Vagina (tissue), 2 donors: ENCODE results near the gene PRKCB. TPM values are rescaled to one million over a fixed set of nuclear protein-coding genes. Genes with fewer than 3 reads are reported as not detected.

ENCODE experiments used
- DNase-seq, 2 donors: peaks; one replicate each; pipeline ENCODE4 v3.0.0-alpha.2; 2017; ENCODE audit errors: extremely low spot score in 2 of 2
- H3K27ac ChIP-seq: fragments of 200-600 bp; sonication (generic); one replicate; pipeline ENCODE4 v1.5.1; 2019
- H3K27me3 ChIP-seq: fragments of 200-600 bp; sonication (generic); one replicate; pipeline ENCODE4 v1.5.1; 2019
- H3K36me3 ChIP-seq, 2 donors: fragments of 200-600 bp; sonication (generic); one replicate each; pipeline ENCODE4 v1.5.1; 2017 to 2019
- H3K4me1 ChIP-seq: fragments of 200-600 bp; sonication (generic); one replicate; pipeline ENCODE4 v1.5.1; 2019
- H3K4me3 ChIP-seq, 2 donors: fragments of 200-600 bp; sonication (generic); 1 replicate in 1 of 2; 2 replicates in 1 of 2; pipeline ENCODE4 v1.5.1; 2016 to 2019
- H3K9me3 ChIP-seq: fragments of 200-600 bp; sonication (generic); one replicate; pipeline ENCODE4 v1.5.1; 2019
- CTCF ChIP-seq, 3 experiments: fragments of 450-650 bp in 2 of 3; fragments of 200-600 bp in 1 of 3; sonication (generic) in 1 of 3; IDR thresholded peaks; one replicate each; pipeline ENCODE4 v1.5.1; 2017 to 2019; ENCODE audit warnings: antibody characterized with exemption in 3 of 3, mild to moderate bottlenecking in 2 of 3, moderate library complexity in 2 of 3
- POLR2A ChIP-seq, 2 donors: fragments of 450-650 bp; IDR thresholded peaks; one replicate each; pipeline ENCODE4 v1.6.1; 2017; ENCODE audit warnings: antibody characterized with exemption in 2 of 2, mild to moderate bottlenecking in 2 of 2, moderate library complexity in 2 of 2
- POLR2AphosphoS5 ChIP-seq, 2 donors: sonication (generic); formaldehyde crosslinking; IDR thresholded peaks; one replicate each; pipeline ENCODE4 v1.9.0; 2017; ENCODE audit warnings: antibody characterized with exemption in 2 of 2, mild to moderate bottlenecking in 2 of 2, low read depth in 1 of 2; ENCODE audit not compliant: insufficient read depth in 1 of 2
- intact Hi-C: fragments of 100-400 bp; cut with DNase I; formaldehyde crosslinking; loops from one replicate; pipeline ENCODE4 v1.15.1; 2023
- total RNA-seq: library from RNA; depleted of rRNA; stranded (reverse); fragments of >200 nt; gene quantifications from one replicate; pipeline ENCODE4 v1.2.3, GENCODE V29; 2016

PRKCB gene
- total RNA-seq, 1 donor from 2014 or later: 9.1 TPM

GRCh38 chr16:24035127-24035842 is 199.5 kb downstream of the PRKCB start:
- DNase-seq: no peak
- Histone ChIP-seq H3K9me3 (no peaks in the 10 kb centered on the region), H3K27me3 (no peaks in the 10 kb centered on the region), H3K27ac (no peak overlapping the region), H3K4me3 (no peak overlapping the region), H3K4me1 (no peaks in the 10 kb centered on the region), H3K36me3 (no peaks in the 10 kb centered on the region)
- intact Hi-C loops: loop anchor here (2.0 to 5.0 kb wide), 2 partner anchors 66 to 233 kb away; no protein-coding TSS in a partner anchor
- TF ChIP-seq POLR2A (IDR thresholded peaks at IDR 0.05) (no peak), CTCF (IDR thresholded peaks at IDR 0.05) (no peak), POLR2AphosphoS5 (IDR thresholded peaks at IDR 0.05; ENCODE audit: insufficient read depth in 1 of 2, low read depth in 1 of 2) (no peak)

GRCh38 chr16:24036038-24036543 is 200.3 kb downstream of the PRKCB start:
- TF ChIP-seq POLR2A (IDR thresholded peaks at IDR 0.05) (no peak), CTCF (IDR thresholded peaks at IDR 0.05) (no peak), POLR2AphosphoS5 (IDR thresholded peaks at IDR 0.05; ENCODE audit: insufficient read depth in 1 of 2, low read depth in 1 of 2) (no peak)
- Histone ChIP-seq H3K4me1 (no peaks in the 10 kb centered on the region), H3K36me3 (no peaks in the 10 kb centered on the region), H3K9me3 (no peaks in the 10 kb centered on the region), H3K27me3 (no peaks in the 10 kb centered on the region), H3K4me3 (no peak overlapping the region), H3K27ac (no peak overlapping the region)
- intact Hi-C loops: loop anchor here (5.0 kb wide), 1 partner anchor 234 kb away; no protein-coding TSS in a partner anchor
- DNase-seq: no peak

GRCh38 chr16:24036614-24037013 is 200.8 kb downstream of the PRKCB start:
- Histone ChIP-seq H3K4me1 (no peaks in the 10 kb centered on the region), H3K27ac (no peak overlapping the region), H3K4me3 (no peak overlapping the region), H3K36me3 (no peaks in the 10 kb centered on the region), H3K9me3 (no peaks in the 10 kb centered on the region), H3K27me3 (no peaks in the 10 kb centered on the region)
- TF ChIP-seq CTCF (IDR thresholded peaks at IDR 0.05): peak; percentile 32 to 47 (median 44)
- TF ChIP-seq POLR2AphosphoS5 (IDR thresholded peaks at IDR 0.05; ENCODE audit: insufficient read depth in 1 of 2, low read depth in 1 of 2): no peak
- no peak for DNase-seq
- intact Hi-C loops: loop anchor here (5.0 kb wide), 1 partner anchor 234 kb away; no protein-coding TSS in a partner anchor

- H3K27ac ChIP-seq: no peak overlapping the region
- no peaks in the 10 kb centered on the region for H3K9me3 ChIP-seq
- no peaks in the 10 kb centered on the region for H3K36me3 ChIP-seq
- H3K27me3 ChIP-seq: no peaks in the 10 kb centered on the region
- DNase-seq: no peak
- intact Hi-C loops: loop anchor here (5.0 kb wide), 1 partner anchor 235 kb away; no protein-coding TSS in a partner anchor
- no peaks in the 10 kb centered on the region for H3K4me1 ChIP-seq
- TF ChIP-seq CTCF (IDR thresholded peaks at IDR 0.05): no peak
- TF ChIP-seq POLR2AphosphoS5 (IDR thresholded peaks at IDR 0.05; ENCODE audit: insufficient read depth in 1 of 2, low read depth in 1 of 2): no peak
- no peak for TF ChIP-seq POLR2A (IDR thresholded peaks at IDR 0.05)
- H3K4me3 ChIP-seq: no peak overlapping the region
Observed at GRCh38 chr16:24037335-24037734, 201.6 kb downstream of the PRKCB start.
